Measurements from ENCODE around the gene MLH3.
A peak's percentile ranks its signal among the peaks of the same experiment; 100 is the strongest.

MLH3 gene

GRCh38 chr14:75088566-75089373, 37.5 kb upstream of the MLH3 start:
- TF ChIP-seq CTCF (conservative IDR thresholded peaks at IDR 0.05; ENCODE audit: low read length) (peak; percentile 97), EZH2phosphoT487 (IDR thresholded peaks at IDR 0.05; ENCODE audit: borderline replicate concordance) (no peak)
- Histone ChIP-seq H3K9me3 (ENCODE audit: insufficient read depth, low read depth, low read length) (no peaks in the 10 kb centered on the region), H3K36me3 (ENCODE audit: insufficient read depth, low read length) (peaks cover 41% of the 10 kb centered on the region; the same call in 1 of the 2 replicates)

DNA sequence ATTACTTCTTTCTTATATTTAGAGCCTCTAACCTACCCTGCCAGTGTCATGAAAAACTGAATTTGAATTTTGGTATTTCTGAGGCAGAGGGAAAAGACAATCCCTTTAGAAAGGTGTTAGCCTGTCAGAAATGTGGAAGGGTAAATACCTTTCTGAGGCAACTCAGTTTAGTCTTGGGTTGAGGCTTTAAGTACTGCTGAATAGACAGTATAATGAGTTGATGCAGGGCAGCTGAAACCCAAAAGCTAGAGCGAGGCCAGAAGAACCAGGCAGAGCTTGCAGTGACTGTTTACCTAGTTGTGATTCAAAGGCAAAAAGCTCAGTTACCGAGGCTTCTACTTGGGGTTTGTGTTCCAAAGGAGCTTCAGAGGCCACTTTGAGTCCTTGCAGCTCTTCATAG, 36.9 kb upstream of the MLH3 start:
- Histone ChIP-seq H3F3A (ENCODE audit: low read depth) (no peaks in the 10 kb centered on the region), H3K9ac (ENCODE audit: low read depth, low read length, poor library complexity, severe bottlenecking) (no peak overlapping the region), H3K27me3 (ENCODE audit: insufficient read depth, low read length, poor library complexity, severe bottlenecking) (no peaks in the 10 kb centered on the region), H3K4me3 (ENCODE audit: low read length, poor library complexity, severe bottlenecking) (no peak overlapping the region), H3K79me2 (ENCODE audit: insufficient read depth, low read length) (no peaks in the 10 kb centered on the region), H3K4me2 (ENCODE audit: low read depth, low read length, poor library complexity, severe bottlenecking) (no peak overlapping the region), H4K20me1 (ENCODE audit: insufficient read depth, low read length, poor library complexity, severe bottlenecking) (no peaks in the 10 kb centered on the region), H3K36me3 (ENCODE audit: insufficient read depth, low read length) (peaks cover 43% of the 10 kb centered on the region; the same call in 1 of the 2 replicates), H2AFZ (ENCODE audit: low read length) (no peak overlapping the region), H3K9me3 (ENCODE audit: insufficient read depth, low read depth, low read length) (no peaks in the 10 kb centered on the region), H3K4me1 (ENCODE audit: insufficient read depth, low read length, poor library complexity, severe bottlenecking) (no peaks in the 10 kb centered on the region), H3K9me2 (replicated peaks; ENCODE audit: low read depth, low read length) (no peaks in the 10 kb centered on the region)
- TF ChIP-seq CTCF (conservative IDR thresholded peaks at IDR 0.05; ENCODE audit: low read length): no peak
- no peak for TF ChIP-seq EZH2phosphoT487 (IDR thresholded peaks at IDR 0.05; ENCODE audit: borderline replicate concordance)

More at GRCh38 chr14:75088566-75089373, 37.5 kb upstream of the MLH3 start:
- no peaks in the 10 kb centered on the region for H3K79me2 ChIP-seq (ENCODE audit: insufficient read depth, low read length)
- no peak overlapping the region for H3K9ac ChIP-seq (ENCODE audit: low read depth, low read length, poor library complexity, severe bottlenecking)
- H2AFZ ChIP-seq (ENCODE audit: low read length): no peak overlapping the region
- H3K4me1 ChIP-seq (ENCODE audit: insufficient read depth, low read length, poor library complexity, severe bottlenecking): no peaks in the 10 kb centered on the region
- H3F3A ChIP-seq (ENCODE audit: low read depth): no peaks in the 10 kb centered on the region
- no peaks in the 10 kb centered on the region for H3K27me3 ChIP-seq (ENCODE audit: insufficient read depth, low read length, poor library complexity, severe bottlenecking)
- no peak overlapping the region for H3K4me3 ChIP-seq (ENCODE audit: low read length, poor library complexity, severe bottlenecking)
- H3K4me2 ChIP-seq (ENCODE audit: low read depth, low read length, poor library complexity, severe bottlenecking): no peak overlapping the region
- no peaks in the 10 kb centered on the region for H4K20me1 ChIP-seq (ENCODE audit: insufficient read depth, low read length, poor library complexity, severe bottlenecking)
- H3K9me2 ChIP-seq (replicated peaks; ENCODE audit: low read depth, low read length): no peaks in the 10 kb centered on the region

DNA sequence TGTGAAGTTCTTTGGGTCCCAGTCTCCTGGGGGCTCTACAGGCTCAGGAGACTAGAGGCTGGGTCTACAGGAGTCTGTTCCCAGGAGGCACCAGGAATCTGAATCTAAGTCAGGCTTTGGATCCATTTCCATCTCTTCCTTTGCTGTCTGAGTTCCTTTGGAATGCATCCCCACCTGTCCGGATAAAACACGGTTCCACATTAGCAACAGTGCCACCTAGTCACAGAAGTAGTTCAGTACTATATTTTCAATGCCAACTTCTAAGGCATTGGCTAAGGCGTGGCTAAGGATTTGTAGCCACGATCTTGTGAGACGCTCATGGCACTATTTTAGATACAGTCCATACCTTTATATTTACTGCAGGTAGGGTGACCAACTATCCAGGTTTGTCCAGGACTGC, 33.2 kb upstream of the MLH3 start:
- no peaks in the 10 kb centered on the region for H3F3A ChIP-seq (ENCODE audit: low read depth)
- TF ChIP-seq EZH2phosphoT487 (IDR thresholded peaks at IDR 0.05; ENCODE audit: borderline replicate concordance): no peak
- TF ChIP-seq CTCF (conservative IDR thresholded peaks at IDR 0.05; ENCODE audit: low read length): peak; percentile 30
- no peaks in the 10 kb centered on the region for H3K4me1 ChIP-seq (ENCODE audit: insufficient read depth, low read length, poor library complexity, severe bottlenecking)
- H3K79me2 ChIP-seq (ENCODE audit: insufficient read depth, low read length): no peaks in the 10 kb centered on the region
- no peaks in the 10 kb centered on the region for H4K20me1 ChIP-seq (ENCODE audit: insufficient read depth, low read length, poor library complexity, severe bottlenecking)
- H3K36me3 ChIP-seq (ENCODE audit: insufficient read depth, low read length): peaks cover 47% of the 10 kb centered on the region; the same call in 1 of the 2 replicates
- H3K27me3 ChIP-seq (ENCODE audit: insufficient read depth, low read length, poor library complexity, severe bottlenecking): no peaks in the 10 kb centered on the region
- H3K4me3 ChIP-seq (ENCODE audit: low read length, poor library complexity, severe bottlenecking): no peak overlapping the region
- no peak overlapping the region for H3K9ac ChIP-seq (ENCODE audit: low read depth, low read length, poor library complexity, severe bottlenecking)
- no peaks in the 10 kb centered on the region for H3K9me2 ChIP-seq (replicated peaks; ENCODE audit: low read depth, low read length)
- H2AFZ ChIP-seq (ENCODE audit: low read length): no peak overlapping the region
- H3K9me3 ChIP-seq (ENCODE audit: insufficient read depth, low read depth, low read length): no peaks in the 10 kb centered on the region
- H3K4me2 ChIP-seq (ENCODE audit: low read depth, low read length, poor library complexity, severe bottlenecking): no peak overlapping the region

Data from Loucy (cell line).